ENCODE measurements around the gene DPEP1. TPM values are rescaled to one million over a fixed set of nuclear protein-coding genes. Genes with fewer than 3 reads are reported as not detected.
A peak's percentile ranks its signal among the peaks of the same experiment; 100 is the strongest.

DPEP1 gene
- total and polyA plus RNA-seq, 8 donors, result 0.23 to 12.3 (median 1.00) TPM; not detected in 2

DNA sequence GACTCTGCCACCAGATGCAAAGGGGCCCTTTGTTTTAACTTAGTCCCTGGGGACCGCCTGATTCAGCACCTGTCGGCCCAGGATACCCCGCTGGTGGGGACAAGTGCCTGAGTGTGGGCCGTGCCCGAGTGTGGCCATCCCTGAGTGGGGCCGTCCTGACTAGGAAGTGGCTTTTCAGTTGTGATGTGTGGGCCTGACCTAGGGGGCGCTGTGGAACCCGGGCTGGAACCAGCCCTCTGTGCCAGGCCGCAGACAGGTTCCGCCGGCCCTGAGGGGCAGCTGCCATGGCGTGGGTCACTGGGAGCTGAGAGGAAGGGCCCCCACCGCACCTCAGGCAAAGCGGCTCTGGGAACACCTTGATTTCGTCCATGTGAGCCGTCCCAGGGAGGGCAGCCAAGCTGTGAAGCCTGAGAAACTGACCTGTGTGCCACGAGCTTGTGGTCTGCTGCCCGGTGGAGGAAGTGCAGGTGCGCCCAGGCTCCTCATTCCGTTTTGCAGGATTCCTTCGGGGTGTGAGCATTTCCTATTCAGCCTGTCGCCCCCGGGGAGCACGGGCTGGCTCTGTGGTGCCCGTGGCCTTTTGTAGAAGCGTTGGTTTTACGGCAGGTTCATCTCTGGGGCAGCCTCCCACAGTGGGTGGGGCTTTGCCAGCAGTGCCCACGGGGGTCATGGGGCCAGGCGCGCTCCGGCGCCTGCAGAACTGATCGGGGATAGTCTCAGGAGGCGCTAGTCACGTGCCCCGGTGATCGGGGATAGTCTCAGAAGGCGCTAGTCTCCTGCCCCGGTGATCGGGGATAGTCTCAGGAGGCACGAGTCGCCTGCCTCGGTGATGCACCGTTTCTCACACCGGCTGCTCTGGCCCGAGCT is 47.7 kb upstream of the DPEP1 start:
- peak overlapping the region in 4 of 5 donors; percentile 26 to 59 (median 56) for H3K27ac ChIP-seq
- peaks cover 39 to 56% (median 54%) of the 10 kb centered on the region in 4 donors for H3K4me1 ChIP-seq
- DNase-seq, result peak; percentile 70 to 78
- H3K4me3 ChIP-seq, result peak overlapping the region; percentile 7 to 28 (median 20)
- 2 to 5% (median 4%) methylated on average over 19 to 46 of the region's 46 CpGs for WGBS, 5 donors
- no peaks in the 10 kb centered on the region for H3K9me3 ChIP-seq
- intact Hi-C loops (cut with DNase I; ENCODE audit: low total_unique reads), result no loop called here
- peaks cover 33 to 42% (median 37%) of the 10 kb centered on the region in 4 donors for H3K36me3 ChIP-seq
- no peak for TF ChIP-seq EP300 (IDR thresholded peaks at IDR 0.05)
- peak in 4 of 7 experiments; percentile 23 to 50 (median 38) for TF ChIP-seq CTCF (IDR thresholded peaks at IDR 0.05)
- TF ChIP-seq POLR2AphosphoS5 (IDR thresholded peaks at IDR 0.05), result peak in 1 of 3 donors; percentile 35
- no peak for TF ChIP-seq POLR2A (IDR thresholded peaks at IDR 0.05)
- peaks cover 4 to 27% (median 8%) of the 10 kb centered on the region in 3 donors for H3K27me3 ChIP-seq

DNA sequence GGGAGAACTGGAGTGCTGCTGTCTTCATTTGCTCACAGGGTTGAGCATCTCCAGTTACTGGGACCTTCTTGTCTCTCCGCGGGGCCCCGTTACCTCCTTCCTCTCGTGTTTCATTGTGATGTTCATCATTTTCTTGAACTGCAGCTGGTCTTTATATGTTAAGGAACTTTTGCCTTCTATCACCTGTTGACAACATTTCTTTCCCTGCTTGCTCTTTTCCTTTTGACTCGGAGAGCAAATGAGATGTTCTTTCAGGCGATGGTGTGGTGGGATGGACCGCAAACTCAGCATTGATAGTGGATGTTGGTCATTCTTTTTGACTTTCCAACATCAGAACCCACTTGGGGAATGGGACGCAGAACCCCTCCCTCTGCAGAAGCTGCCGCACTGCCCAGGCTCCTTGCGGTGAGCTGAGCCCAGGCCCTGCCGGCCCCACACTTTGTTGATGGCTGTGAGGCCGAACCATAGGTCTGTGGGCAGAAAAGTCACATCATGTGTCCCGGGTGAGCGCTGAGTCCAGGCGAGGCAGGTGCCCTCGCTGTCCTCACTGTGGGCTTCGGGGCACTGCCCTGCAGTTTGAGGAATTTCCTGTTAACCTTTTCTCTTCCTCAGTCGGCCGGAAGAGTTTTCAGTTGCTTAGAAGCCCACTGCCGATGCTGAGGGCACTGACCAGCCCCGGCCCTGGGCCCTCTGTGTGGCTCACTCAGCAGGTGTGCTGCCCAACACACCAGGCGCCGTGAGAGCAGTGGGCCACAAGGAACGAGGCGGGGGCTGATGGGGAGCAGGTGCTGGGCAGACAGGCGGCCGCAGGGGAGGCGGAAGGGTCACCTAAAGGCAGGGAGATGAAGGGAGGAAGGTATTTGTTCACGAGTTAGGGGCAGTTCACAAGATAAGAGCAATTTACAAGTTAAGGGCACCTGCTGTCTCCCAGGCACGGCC is 45.5 kb upstream of the DPEP1 start:
- Histone ChIP-seq H3K4me1 (peaks cover 23 to 41% (median 34%) of the 10 kb centered on the region in 4 donors), H3K27ac (no peak overlapping the region), H3K27me3 (peaks cover 4 to 46% (median 8%) of the 10 kb centered on the region in 3 donors), H3K9me3 (no peaks in the 10 kb centered on the region), H3K36me3 (peaks cover 18 to 25% (median 20%) of the 10 kb centered on the region in 4 donors), H3K4me3 (no peak overlapping the region)
- intact Hi-C loops (cut with DNase I; ENCODE audit: low total_unique reads), result no loop called here
- DNase-seq, result no peak
- TF ChIP-seq EP300 (IDR thresholded peaks at IDR 0.05) (no peak), CTCF (IDR thresholded peaks at IDR 0.05) (no peak), POLR2AphosphoS5 (IDR thresholded peaks at IDR 0.05) (no peak), POLR2A (IDR thresholded peaks at IDR 0.05) (no peak)
- 70 to 77% (median 73%) methylated on average over 21 to 30 of the region's 30 CpGs for WGBS, 5 donors

DNA sequence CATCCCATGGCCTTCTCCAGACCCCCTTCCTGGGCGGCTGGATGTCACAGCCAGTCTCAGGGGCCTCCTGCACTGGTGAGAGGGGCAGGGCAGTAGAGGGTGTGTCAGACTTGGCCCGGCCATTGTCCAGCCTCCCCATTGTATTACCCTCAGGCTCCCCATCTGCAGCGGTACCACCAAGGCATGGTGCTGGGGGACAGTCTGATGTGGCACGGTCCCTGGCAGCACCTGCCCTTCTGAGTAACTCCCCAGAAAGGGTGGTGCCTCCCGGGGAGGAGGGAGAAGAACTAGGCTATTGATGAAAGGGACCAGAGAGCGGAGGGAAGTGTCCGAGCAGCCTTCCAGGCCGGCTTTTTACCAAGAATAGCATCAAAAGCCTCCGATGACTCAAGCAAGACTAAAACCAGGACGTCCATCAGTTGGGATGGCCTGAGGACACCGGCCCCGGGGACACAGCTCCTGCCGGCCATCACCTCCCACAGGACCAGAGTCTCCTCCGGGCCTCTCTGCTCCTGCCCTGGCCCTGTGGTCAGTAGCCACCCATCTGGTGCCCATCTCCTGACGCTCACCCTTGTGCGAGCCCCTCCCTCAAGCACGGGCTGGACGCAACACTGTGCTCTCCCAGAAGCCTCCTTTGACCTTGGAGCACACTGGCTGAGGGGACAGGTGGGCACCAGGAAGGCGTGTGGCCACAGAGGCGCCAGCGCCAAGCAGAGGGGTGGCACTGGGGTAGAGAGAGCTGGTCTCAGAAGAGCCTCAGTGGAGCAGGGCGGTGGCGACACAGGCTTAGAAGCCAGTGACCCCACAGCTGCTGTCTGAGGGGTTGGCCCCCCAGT is 43.7 kb upstream of the DPEP1 start:
- Histone ChIP-seq H3K4me1 (peaks cover 21 to 32% (median 24%) of the 10 kb centered on the region in 4 donors), H3K9me3 (no peaks in the 10 kb centered on the region), H3K27ac (no peak overlapping the region), H3K36me3 (peaks cover 0 to 7% (median 2%) of the 10 kb centered on the region in 4 donors), H3K4me3 (no peak overlapping the region), H3K27me3 (peaks cover 9 to 64% (median 19%) of the 10 kb centered on the region in 3 donors)
- WGBS, 5 donors, result 45 to 77% (median 70%) methylated on average over 6 to 23 of the region's 23 CpGs
- intact Hi-C loops (cut with DNase I; ENCODE audit: low total_unique reads), result loop anchor here (10.0 kb wide), 1 partner anchor 75 kb away; no protein-coding TSS in a partner anchor
- DNase-seq, result no peak
- TF ChIP-seq POLR2A (IDR thresholded peaks at IDR 0.05) (no peak), CTCF (IDR thresholded peaks at IDR 0.05) (no peak), POLR2AphosphoS5 (IDR thresholded peaks at IDR 0.05) (no peak), EP300 (IDR thresholded peaks at IDR 0.05) (no peak)
